PC-3 (cell line): ENCODE measurements around the gene PARVA.

Experiments used
- CTCF ChIP-seq: fragments of 300-600 bp; sonication (generic); conservative IDR thresholded peaks from 2 replicates; pipeline ENCODE4 v1.5.1; 2017; ENCODE audit warnings: antibody characterized with exemption, low read depth, mild to moderate bottlenecking, low read length
- EZH2 ChIP-seq: fragments of 300-600 bp; sonication (generic); IDR thresholded peaks from one replicate; pipeline ENCODE4 v1.6.1; 2017; ENCODE audit warnings: antibody characterized with exemption, mild to moderate bottlenecking, low read length; ENCODE audit not compliant: unreplicated experiment
- EZH2phosphoT487 ChIP-seq: fragments of 300-600 bp; sonication (generic); IDR thresholded peaks from 2 replicates; pipeline ENCODE4 v1.6.1; 2018; ENCODE audit warnings: mild to moderate bottlenecking, antibody characterized with exemption, low read length, borderline replicate concordance

GRCh38 chr11:12436266-12436665 is 58.9 kb downstream of the PARVA start:
- TF ChIP-seq EZH2 (no peak), CTCF (no peak), EZH2phosphoT487 (no peak)
